Heart right ventricle (tissue), 16 donors: Measurements from ENCODE around the gene METTL22. TPM values are rescaled to one million over a fixed set of nuclear protein-coding genes. Genes with fewer than 3 reads are reported as not detected.

Experiments used
- ATAC-seq, 8 donors: fragments of 200-7000 bp; cut with Tn5 transposase; one replicate each; pipeline ENCODE4 v1.9.1; 2020; ENCODE audit warnings: mild to moderate bottlenecking in 8 of 8, moderate library complexity in 8 of 8, moderate number of reproducible peaks in 1 of 8
- DNase-seq, 2 donors: peaks; one replicate each; pipeline ENCODE4 v3.0.0-alpha.2; 2020
- H3K27ac ChIP-seq, 10 donors: fragments of 200-600 bp; sonication (generic) in 2 of 10; one replicate each; pipeline versions ENCODE4 v1.5.0 to v1.8.0; 2020 to 2022; ENCODE audit warnings: mild to moderate bottlenecking in 3 of 10
- H3K27me3 ChIP-seq, 7 donors: fragments of 200-600 bp; one replicate each; pipeline ENCODE4 v1.8.0; 2021 to 2022; ENCODE audit warnings: mild to moderate bottlenecking in 2 of 7
- H3K36me3 ChIP-seq, 9 donors: fragments of 200-600 bp; sonication (generic) in 1 of 9; one replicate each; pipeline versions ENCODE4 v1.5.0 to v1.8.0; 2020 to 2022; ENCODE audit warnings: mild to moderate bottlenecking in 2 of 9
- H3K4me1 ChIP-seq, 9 donors: fragments of 200-600 bp; sonication (generic) in 1 of 9; one replicate each; pipeline versions ENCODE4 v1.5.0 to v1.8.0; 2020 to 2022; ENCODE audit warnings: mild to moderate bottlenecking in 4 of 9
- H3K4me3 ChIP-seq, 10 donors: fragments of 200-600 bp; sonication (generic) in 2 of 10; one replicate each; pipeline versions ENCODE4 v1.5.0 to v1.8.0; 2020 to 2022; ENCODE audit warnings: mild to moderate bottlenecking in 7 of 10, moderate library complexity in 2 of 10
- H3K9me3 ChIP-seq, 11 donors: fragments of 200-600 bp in 10 of 11; sonication (generic) in 2 of 11; one replicate each; pipeline versions ENCODE4 v1.5.0 to v1.8.0; 2013 to 2022; ENCODE audit warnings: mild to moderate bottlenecking in 2 of 11, control low read depth in 1 of 11, moderate library complexity in 1 of 11
- CTCF ChIP-seq, 9 donors: fragments of 200-600 bp; sonication (generic) in 2 of 9; IDR thresholded peaks; one replicate each; pipeline versions ENCODE4 v1.5.0 to v1.8.0; 2021 to 2022; ENCODE audit warnings: antibody characterized with exemption in 9 of 9, mild to moderate bottlenecking in 5 of 9, moderate library complexity in 1 of 9
- WGBS, 2 donors: extraction: QIAGEN DNeasy Blood & Tissue Kit; methylation state at CpG; one replicate each; pipeline ENCODE4 v1.1.7; 2013; ENCODE audit warnings: inconsistent platforms in 1 of 2; 5-methylcytosine and 5-hydroxymethylcytosine counted together
- intact Hi-C, 10 donors: fragments of 100-400 bp; cut with DNase I; formaldehyde crosslinking; loops; one replicate each; pipeline versions ENCODE4 v1.11.1 to v1.14.2; 2022
- polyA plus RNA-seq, 2 donors: library from polyadenylated mRNA; stranded (reverse); fragments of 200-250 nt; gene quantifications; one replicate each; pipeline ENCODE4 v1.2.3, GENCODE V29; 2013
- total RNA-seq, 10 donors: library from RNA; stranded (reverse); fragmentation: NEBNext Ultra II Directional in 3 of 10; extraction: Animal tissue kit (Norgen Biotek cat#: 25700) in 3 of 10; gene quantifications; one replicate each; pipeline versions ENCODE4 v1.2.1 to v1.2.4, GENCODE V29; 2021 to 2023
- donor health status: Arrhythmogenic right ventricular cardiomyopathy.
- donor health status: ischemic (EF 13 %, LVEDD 7.1; RV severe dilation, severe dysfunction).
- donor health status: healthy with polysubstance abuse.
- donor health status: DM: no; HTN: yes; CAD: no.
- donor health status: DM: no; HTN: no; CAD: no.
- donor health status: ischemic (EF 25% LVEDD 6.9; RV normal size, moderate dysfunction).
- donor health status: ischemic (EF 25% LVEDD 5.7; RV mildly dilated, moderate dysfunction).
- donor health status: healthy.
- donor health status: DM: yes; HTN: yes; CAD: no.
- donor health status: Ischemic cardiomyopathy.
- donor health status: ischemic (EF 35%, LVEDD 5.7; RV mildly dilated, moderate dysfunction).
- donor health status: nonischemic (EF 11% LVEDD 7.7; RV severe dilation, severe dysfunction).
- donor health status: DM: yes; HTN: yes; CAD: no.
- donor health status: PGD.
- donor health status: ischemic (EF 29% LVEDD 5.4; RV normal size, mild dysfunction).
- donor health status: nonischemic (EF 23%, LVEDD 6.1; RV moderate dilation, normal function).

METTL22 gene
- total and polyA plus RNA-seq, 12 donors, result 23.5 to 64.5 (median 34.2) TPM

GRCh38 chr16:8642146-8642545 lies 20.6 kb downstream of the METTL22 start:
- no peaks in the 10 kb centered on the region for H3K27me3 ChIP-seq
- H3K4me1 ChIP-seq, result peaks cover 0 to 9% (median 0%) of the 10 kb centered on the region in 9 donors
- intact Hi-C loops, result no loop called here
- WGBS, 2 donors, result 89 to 91% methylated on average over 16 of the region's 16 CpGs
- no peaks in the 10 kb centered on the region for H3K9me3 ChIP-seq
- no peak overlapping the region for H3K27ac ChIP-seq
- no peak for TF ChIP-seq CTCF (IDR thresholded peaks at IDR 0.05)
- no peak overlapping the region for H3K4me3 ChIP-seq
- H3K36me3 ChIP-seq, result peaks cover 3 to 95% (median 69%) of the 10 kb centered on the region in 9 donors
- no peak for ATAC-seq
- DNase-seq, result no peak

- ATAC-seq (peak in 7 of 8 donors; percentile 35 to 70 (median 60)), DNase-seq (peak in 1 of 2 donors; percentile 21)
- Histone ChIP-seq H3K27me3 (no peaks in the 10 kb centered on the region), H3K4me1 (peaks cover 0 to 9% (median 0%) of the 10 kb centered on the region in 9 donors), H3K27ac (peak overlapping the region in 2 of 10 donors; percentile 52 to 84), H3K36me3 (peaks cover 3 to 94% (median 66%) of the 10 kb centered on the region in 9 donors), H3K4me3 (peak overlapping the region in 1 of 10 donors; percentile 33), H3K9me3 (no peaks in the 10 kb centered on the region)
- 86 to 88% methylated on average over 29 of the region's 29 CpGs for WGBS, 2 donors
- intact Hi-C loops, result no loop called here
- TF ChIP-seq CTCF (IDR thresholded peaks at IDR 0.05), result peak in 1 of 9 donors; percentile 42
Measured at GRCh38 chr16:8644211-8645140, 23.0 kb downstream of the METTL22 start.

- H3K4me3 ChIP-seq, result peak overlapping the region in 1 of 10 donors; percentile 33
- H3K27ac ChIP-seq, result peak overlapping the region in 2 of 10 donors; percentile 52 to 84
- H3K4me1 ChIP-seq, result peaks cover 0 to 9% (median 0%) of the 10 kb centered on the region in 9 donors
- intact Hi-C loops, result no loop called here
- no peaks in the 10 kb centered on the region for H3K27me3 ChIP-seq
- ATAC-seq (no peak), DNase-seq (no peak)
- TF ChIP-seq CTCF (IDR thresholded peaks at IDR 0.05), result no peak
- WGBS, 2 donors, result 78 to 81% methylated on average over 11 of the region's 11 CpGs
- H3K9me3 ChIP-seq, result no peaks in the 10 kb centered on the region
- H3K36me3 ChIP-seq, result peaks cover under 1 to 89% (median 60%) of the 10 kb centered on the region in 9 donors
Measured at GRCh38 chr16:8645141-8645521, 23.6 kb downstream of the METTL22 start.

- 86 to 88% methylated on average over 13 of the region's 13 CpGs for WGBS, 2 donors
- peak overlapping the region in 1 of 10 donors; percentile 84 for H3K27ac ChIP-seq
- H3K4me3 ChIP-seq, result no peak overlapping the region
- H3K9me3 ChIP-seq, result no peaks in the 10 kb centered on the region
- peaks cover 0 to 9% (median 0%) of the 10 kb centered on the region in 9 donors for H3K4me1 ChIP-seq
- H3K27me3 ChIP-seq, result no peaks in the 10 kb centered on the region
- intact Hi-C loops, result no loop called here
- no peak for DNase-seq
- ATAC-seq, result no peak
- peaks cover 0 to 88% (median 60%) of the 10 kb centered on the region in 9 donors for H3K36me3 ChIP-seq
- TF ChIP-seq CTCF (IDR thresholded peaks at IDR 0.05), result no peak
Measured at GRCh38 chr16:8645831-8646230, 24.3 kb downstream of the METTL22 start.
